Measurements from ENCODE around the gene ARHGAP33. TPM values are rescaled to one million over a fixed set of nuclear protein-coding genes. Genes with fewer than 3 reads are reported as not detected.
A peak's percentile ranks its signal among the peaks of the same experiment; 100 is the strongest.

Gene ARHGAP33
- total RNA-seq, 1 experiment from 2014 or later, result 19.5 TPM

DNA sequence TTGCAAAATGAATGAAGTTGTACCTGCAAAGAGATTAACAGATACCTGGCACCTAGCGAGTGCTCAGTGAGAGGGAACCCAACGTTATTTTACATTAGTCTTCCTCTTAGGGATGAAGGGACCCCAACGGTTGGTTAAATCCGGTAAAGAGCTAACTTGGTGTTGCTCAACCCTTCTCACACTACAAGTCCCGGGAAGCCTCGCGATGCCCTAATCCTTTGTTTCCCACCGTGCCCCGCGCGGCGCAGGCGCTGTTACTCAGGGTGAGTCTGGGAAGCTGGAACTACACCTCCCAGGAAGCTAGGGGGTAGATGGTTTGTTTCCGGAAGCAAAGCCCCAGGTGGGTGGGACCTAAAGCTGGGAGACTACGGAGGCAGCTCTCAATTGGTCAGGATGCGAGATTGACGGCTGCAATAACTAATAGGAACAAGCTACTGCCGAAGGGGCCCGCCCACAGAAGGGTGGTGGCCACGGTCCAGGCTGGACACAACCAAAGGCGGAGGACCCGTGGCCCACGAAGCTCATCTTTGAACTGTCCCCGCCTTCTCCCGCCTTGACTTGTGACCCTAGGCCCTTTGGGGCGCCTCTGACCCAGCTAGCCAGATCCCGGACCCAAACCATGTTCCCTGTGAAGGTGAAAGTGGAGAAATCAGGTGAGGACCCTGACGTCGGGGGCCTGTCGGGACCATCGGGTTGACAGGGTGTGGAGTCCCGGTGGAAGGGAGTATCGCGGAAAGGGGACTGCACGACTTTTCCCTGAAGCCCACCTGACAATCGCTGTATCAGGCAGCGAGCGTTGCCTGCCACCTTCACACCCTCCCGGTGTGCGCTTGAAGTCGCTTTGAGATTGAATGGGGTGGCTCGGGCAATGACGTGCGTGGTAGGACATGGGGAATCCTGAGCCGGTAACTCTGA, 27.0 kb upstream of the ARHGAP33 start, which contains the start of gene LIN37:
Gene LIN37 (plus strand): TSS at position 471 of the 915 bp plus-strand sequence. CDS start 149 bp downstream, at position 620.
- peaks cover 3% of the 10 kb centered on the region for H3K79me1 ChIP-seq (ENCODE audit: insufficient read depth, low read depth, low read length, poor library complexity, severe bottlenecking)
- H4K5ac ChIP-seq (ENCODE audit: insufficient read length, low read depth, low read length), result no peak within 1 kb of the TSS
- H3K18ac ChIP-seq (ENCODE audit: insufficient read length, low read depth, low read length), result no peak within 1 kb of the TSS
- no peak within 1 kb of the TSS for H2AFZ ChIP-seq (ENCODE audit: low read length)
- no peaks in the 10 kb centered on the region for H3K9me3 Mint-ChIP-seq
- H3K4me2 ChIP-seq (ENCODE audit: insufficient read depth, insufficient read length, low read length), result peak within 1 kb of the TSS; percentile 78
- no peak within 1 kb of the TSS for H2BK15ac ChIP-seq (ENCODE audit: low read depth, low read length)
- no peak within 1 kb of the TSS for H3K14ac ChIP-seq (ENCODE audit: insufficient read depth, low read length)
- no peak within 1 kb of the TSS for H3T11ph ChIP-seq (ENCODE audit: low read length)
- H4K8ac ChIP-seq (replicated peaks; ENCODE audit: insufficient read length, low read depth, low read length), result no peak within 1 kb of the TSS
- no peak within 1 kb of the TSS for H3K56ac ChIP-seq (ENCODE audit: insufficient read length, low read depth, low read length)
- H2BK20ac ChIP-seq (ENCODE audit: low read depth, low read length, poor library complexity, severe bottlenecking), result no peak within 1 kb of the TSS
- no peak within 1 kb of the TSS for H2BK5ac ChIP-seq (ENCODE audit: insufficient read length, low read length)
- no peak within 1 kb of the TSS for H3K23ac ChIP-seq (ENCODE audit: insufficient read length, low read depth, low read length)
- H4K91ac ChIP-seq (ENCODE audit: insufficient read length, low read depth, low read length), result no peak within 1 kb of the TSS
- H2BK120ac ChIP-seq (ENCODE audit: low read depth, low read length, poor library complexity, severe bottlenecking), result no peak within 1 kb of the TSS
- no CpG with 5 or more reads among the region's 45 CpGs for whole genome bisulfite sequencing (ENCODE audit: extremely low coverage, insufficient read length, low lambda C conversion rate)
- no peaks in the 10 kb centered on the region for H4K20me1 ChIP-seq (ENCODE audit: control insufficient read depth, insufficient read depth, insufficient read length)
- no peak within 1 kb of the TSS for H2BK12ac ChIP-seq (ENCODE audit: insufficient read length, low read depth, low read length)
- H3K23me2 ChIP-seq (ENCODE audit: insufficient read length, low read depth, low read length, poor library complexity, severe bottlenecking), result peaks cover 16% of the 10 kb centered on the region
- peak; percentile 99 for DNase-seq
- no peaks in the 10 kb centered on the region for H3K79me2 ChIP-seq (ENCODE audit: insufficient read depth, low read length)
- H3K27me3 Mint-ChIP-seq (ENCODE audit: low read depth), result no peaks in the 10 kb centered on the region
- TF ChIP-seq, protein P1, sequence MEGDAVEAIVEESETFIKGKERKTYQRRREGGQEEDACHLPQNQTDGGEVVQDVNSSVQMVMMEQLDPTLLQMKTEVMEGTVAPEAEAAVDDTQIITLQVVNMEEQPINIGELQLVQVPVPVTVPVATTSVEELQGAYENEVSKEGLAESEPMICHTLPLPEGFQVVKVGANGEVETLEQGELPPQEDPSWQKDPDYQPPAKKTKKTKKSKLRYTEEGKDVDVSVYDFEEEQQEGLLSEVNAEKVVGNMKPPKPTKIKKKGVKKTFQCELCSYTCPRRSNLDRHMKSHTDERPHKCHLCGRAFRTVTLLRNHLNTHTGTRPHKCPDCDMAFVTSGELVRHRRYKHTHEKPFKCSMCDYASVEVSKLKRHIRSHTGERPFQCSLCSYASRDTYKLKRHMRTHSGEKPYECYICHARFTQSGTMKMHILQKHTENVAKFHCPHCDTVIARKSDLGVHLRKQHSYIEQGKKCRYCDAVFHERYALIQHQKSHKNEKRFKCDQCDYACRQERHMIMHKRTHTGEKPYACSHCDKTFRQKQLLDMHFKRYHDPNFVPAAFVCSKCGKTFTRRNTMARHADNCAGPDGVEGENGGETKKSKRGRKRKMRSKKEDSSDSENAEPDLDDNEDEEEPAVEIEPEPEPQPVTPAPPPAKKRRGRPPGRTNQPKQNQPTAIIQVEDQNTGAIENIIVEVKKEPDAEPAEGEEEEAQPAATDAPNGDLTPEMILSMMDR (conservative IDR thresholded peaks at IDR 0.05), result no peak
- H3K9ac ChIP-seq (ENCODE audit: extremely low read depth, insufficient read length, low read length), result peak within 1 kb of the TSS; percentile 44
- H3K27ac Mint-ChIP-seq, result peak within 1 kb of the TSS; percentile 80 to 96 (median 92)
- H3K27me3 ChIP-seq (ENCODE audit: insufficient read depth, low read length), result no peaks in the 10 kb centered on the region
- H3K9me3 ChIP-seq (ENCODE audit: control insufficient read depth, low read depth, low read length), result no peaks in the 10 kb centered on the region
- H3K4me1 ChIP-seq (ENCODE audit: insufficient read depth, low read length), result peaks cover 4% of the 10 kb centered on the region; the same call in 1 of the 2 replicates
- peaks cover 20 to 30% of the 10 kb centered on the region in 2 experiments for H3K4me1 Mint-ChIP-seq
- no peak within 1 kb of the TSS for H3K27ac ChIP-seq (ENCODE audit: insufficient read length, low read depth, low read length)
- no peak within 1 kb of the TSS for H2AK5ac ChIP-seq (ENCODE audit: insufficient read length, low read length)
- H3K36me3 Mint-ChIP-seq (ENCODE audit: insufficient read depth in 1 of 3, low read depth in 3 of 3), result peaks cover 0 to 8% (median 3%) of the 10 kb centered on the region in 3 experiments; a peak in 4 of 7 replicates
- H3K4me3 Mint-ChIP-seq, result peak within 1 kb of the TSS; percentile 94 to 96
- H3K4ac ChIP-seq (ENCODE audit: low read depth, low read length), result no peak within 1 kb of the TSS

All from H9 (cell line).